ENCODE results near the gene KAZN. TPM values are rescaled to one million over a fixed set of nuclear protein-coding genes. Genes with fewer than 3 reads are reported as not detected.

The KAZN gene
- total and polyA plus RNA-seq, 12 donors: 1.1 to 6.5 (median 1.9) TPM

DNA sequence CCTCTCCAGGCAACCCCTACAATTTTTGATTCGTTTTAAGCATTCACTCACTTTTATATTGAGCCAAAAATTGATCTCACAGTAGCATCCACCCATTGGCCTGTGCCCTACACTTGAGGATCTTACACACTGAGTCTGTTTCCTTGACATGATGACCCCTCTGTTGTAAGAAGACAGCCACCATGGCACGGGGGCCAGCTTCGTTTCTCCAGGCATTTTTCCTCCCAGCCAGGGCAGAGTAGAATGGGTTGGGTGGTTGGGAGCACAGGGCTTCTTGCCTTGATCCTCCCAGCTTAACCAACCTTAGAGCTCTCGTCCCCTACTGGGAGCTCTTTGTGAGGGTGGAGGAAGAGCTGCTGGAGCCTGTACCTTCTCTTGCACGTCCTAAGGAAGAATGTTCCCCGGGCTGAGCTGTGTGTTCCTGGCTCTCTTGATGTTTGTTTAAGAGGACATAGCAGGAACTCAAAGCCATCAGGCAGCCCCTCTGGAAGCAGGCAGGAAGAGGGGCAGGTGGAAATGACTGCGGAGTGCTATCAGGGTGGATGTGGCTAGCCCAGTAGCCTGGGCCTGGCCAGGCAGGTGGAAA, 341.9 kb downstream of the KAZN start:
- H3K4me1 ChIP-seq: peaks cover 8 to 48% (median 29%) of the 10 kb centered on the region in 9 donors
- ATAC-seq: peak in 1 of 8 donors; percentile 30
- H3K27ac ChIP-seq: peak overlapping the region in 4 of 10 donors; percentile 13 to 56 (median 44)
- intact Hi-C loops (cut with DNase I): loop anchor here in 1 of 10 donors (5.0 kb wide), 1 partner anchor 82 kb away; no protein-coding TSS in a partner anchor
- WGBS, 2 donors: 56 to 59% methylated on average over 7 of the region's 7 CpGs
- no peak for DNase-seq
- H3K9me3 ChIP-seq: no peaks in the 10 kb centered on the region
- H3K4me3 ChIP-seq: no peak overlapping the region
- TF ChIP-seq, protein P1, sequence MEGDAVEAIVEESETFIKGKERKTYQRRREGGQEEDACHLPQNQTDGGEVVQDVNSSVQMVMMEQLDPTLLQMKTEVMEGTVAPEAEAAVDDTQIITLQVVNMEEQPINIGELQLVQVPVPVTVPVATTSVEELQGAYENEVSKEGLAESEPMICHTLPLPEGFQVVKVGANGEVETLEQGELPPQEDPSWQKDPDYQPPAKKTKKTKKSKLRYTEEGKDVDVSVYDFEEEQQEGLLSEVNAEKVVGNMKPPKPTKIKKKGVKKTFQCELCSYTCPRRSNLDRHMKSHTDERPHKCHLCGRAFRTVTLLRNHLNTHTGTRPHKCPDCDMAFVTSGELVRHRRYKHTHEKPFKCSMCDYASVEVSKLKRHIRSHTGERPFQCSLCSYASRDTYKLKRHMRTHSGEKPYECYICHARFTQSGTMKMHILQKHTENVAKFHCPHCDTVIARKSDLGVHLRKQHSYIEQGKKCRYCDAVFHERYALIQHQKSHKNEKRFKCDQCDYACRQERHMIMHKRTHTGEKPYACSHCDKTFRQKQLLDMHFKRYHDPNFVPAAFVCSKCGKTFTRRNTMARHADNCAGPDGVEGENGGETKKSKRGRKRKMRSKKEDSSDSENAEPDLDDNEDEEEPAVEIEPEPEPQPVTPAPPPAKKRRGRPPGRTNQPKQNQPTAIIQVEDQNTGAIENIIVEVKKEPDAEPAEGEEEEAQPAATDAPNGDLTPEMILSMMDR (IDR thresholded peaks at IDR 0.05): no peak
- H3K36me3 ChIP-seq: no peaks in the 10 kb centered on the region
- no peaks in the 10 kb centered on the region for H3K27me3 ChIP-seq

DNA sequence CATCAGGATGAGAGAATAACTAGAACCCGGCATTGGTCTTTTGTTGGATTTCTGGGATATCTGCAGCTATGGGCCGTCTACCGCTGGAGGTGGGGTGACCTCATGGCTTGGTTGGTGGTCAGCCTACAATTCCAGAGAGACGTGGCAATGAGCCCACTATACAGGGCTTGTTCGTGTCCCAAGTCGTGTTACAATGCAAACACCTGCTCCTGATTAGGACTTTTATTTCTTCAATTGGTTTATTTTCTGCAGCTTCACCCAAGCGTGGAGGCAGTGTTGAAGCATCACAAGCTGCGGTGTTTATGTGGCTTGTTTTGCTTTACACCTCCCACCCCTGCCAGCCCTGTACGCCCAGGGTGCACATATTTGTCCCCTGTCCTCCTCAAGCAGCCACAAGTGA, 343.4 kb downstream of the KAZN start:
- no peaks in the 10 kb centered on the region for H3K27me3 ChIP-seq
- no peaks in the 10 kb centered on the region for H3K9me3 ChIP-seq
- H3K27ac ChIP-seq: no peak overlapping the region
- intact Hi-C loops (cut with DNase I): loop anchor here in 1 of 10 donors (5.0 kb wide), 1 partner anchor 80 kb away; no protein-coding TSS in a partner anchor
- WGBS, 2 donors: 87 to 93% methylated on average over 9 of the region's 9 CpGs
- TF ChIP-seq, protein P1 (IDR thresholded peaks at IDR 0.05): no peak
- ATAC-seq (no peak), DNase-seq (no peak)
- peaks cover 11 to 63% (median 43%) of the 10 kb centered on the region in 9 donors for H3K4me1 ChIP-seq
- H3K4me3 ChIP-seq: no peak overlapping the region
- H3K36me3 ChIP-seq: no peaks in the 10 kb centered on the region

DNA sequence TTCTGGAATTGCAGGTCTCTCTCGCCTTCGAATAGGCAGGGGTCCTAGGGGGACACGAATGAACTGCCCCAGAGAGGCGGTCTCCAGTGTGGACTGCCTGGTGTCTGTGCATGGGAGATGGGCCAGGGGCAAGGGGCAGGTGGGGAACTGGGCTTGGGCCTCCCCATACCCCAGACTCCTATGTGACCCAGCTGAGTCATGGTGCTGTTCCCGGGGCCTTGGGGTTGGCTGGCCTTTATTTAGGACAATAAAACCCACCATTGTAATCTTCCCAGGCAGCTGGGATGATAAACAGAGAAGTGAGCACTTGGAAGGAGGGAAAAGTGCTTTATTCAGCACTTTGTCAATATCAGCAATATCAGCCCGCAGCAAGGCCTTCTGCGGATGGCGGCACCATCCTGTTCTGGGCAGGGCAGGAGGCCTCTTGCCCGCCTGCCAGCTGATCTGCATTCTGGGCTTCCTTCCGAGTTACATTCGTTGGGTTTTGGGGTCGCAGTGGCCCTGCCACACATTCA, 346.0 kb downstream of the KAZN start:
- H3K4me3 ChIP-seq: no peak overlapping the region
- no peak for DNase-seq
- TF ChIP-seq, protein P1 (IDR thresholded peaks at IDR 0.05): no peak
- 71 to 73% methylated on average over 12 of the region's 12 CpGs for WGBS, 2 donors
- H3K27me3 ChIP-seq: no peaks in the 10 kb centered on the region
- no peaks in the 10 kb centered on the region for H3K36me3 ChIP-seq
- no peak for ATAC-seq
- intact Hi-C loops (cut with DNase I): loop anchor here in 1 of 10 donors (5.0 kb wide), 1 partner anchor 78 kb away; no protein-coding TSS in a partner anchor
- H3K4me1 ChIP-seq: peaks cover 11 to 70% (median 48%) of the 10 kb centered on the region in 9 donors
- H3K27ac ChIP-seq: peak overlapping the region in 8 of 10 donors; percentile 31 to 94 (median 78)
- no peaks in the 10 kb centered on the region for H3K9me3 ChIP-seq

DNA sequence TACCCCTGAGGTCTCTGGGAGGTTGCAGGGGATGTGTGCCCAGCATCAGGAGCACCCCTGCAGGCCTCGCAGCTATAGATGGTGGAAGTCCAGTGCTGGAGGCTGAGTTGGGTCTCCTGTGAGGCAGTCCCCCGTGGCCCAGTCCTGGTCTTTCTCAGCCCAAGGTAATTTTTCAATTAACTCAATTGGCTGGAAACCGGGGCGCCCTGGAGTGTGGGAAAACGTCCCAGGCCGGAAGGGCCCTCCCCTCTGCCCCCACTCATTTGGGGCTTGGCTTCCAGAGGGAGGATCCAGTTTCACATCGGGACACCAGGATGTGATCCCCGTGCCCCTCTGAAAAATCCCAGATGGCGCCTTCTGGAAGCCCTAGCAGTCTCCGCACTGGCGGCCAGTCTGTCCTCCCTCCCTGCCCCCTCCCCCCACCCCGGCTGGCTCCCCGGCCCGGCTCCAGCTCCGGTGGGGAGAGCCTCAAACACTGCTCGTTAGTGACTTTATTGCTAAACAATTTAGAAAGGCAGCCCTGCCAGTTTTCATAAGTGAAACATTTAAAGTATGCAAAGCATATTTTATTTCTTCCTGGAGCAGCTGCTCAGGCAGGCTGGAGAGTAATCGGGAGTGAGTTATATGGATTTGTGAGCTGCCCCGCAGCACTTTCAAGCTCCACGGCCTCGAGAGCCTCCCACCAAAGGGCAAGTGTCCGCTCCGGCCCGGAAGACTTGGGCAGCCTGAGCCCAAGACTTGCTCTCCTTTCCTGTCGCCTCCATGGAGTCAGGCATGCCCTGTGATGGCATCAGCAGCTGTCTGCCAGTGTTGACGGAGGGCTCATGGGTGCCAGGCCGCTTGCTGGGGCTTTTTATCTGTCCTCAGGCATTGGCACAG, 346.9 kb downstream of the KAZN start:
- DNase-seq (peak; percentile 41 to 49), ATAC-seq (peak; percentile 67 to 89 (median 74))
- Histone ChIP-seq H3K4me1 (peaks cover 11 to 61% (median 41%) of the 10 kb centered on the region in 9 donors), H3K4me3 (peak overlapping the region in 6 of 10 donors; percentile 3 to 42 (median 28)), H3K27me3 (no peaks in the 10 kb centered on the region), H3K36me3 (no peaks in the 10 kb centered on the region), H3K9me3 (no peaks in the 10 kb centered on the region), H3K27ac (peak overlapping the region; percentile 31 to 94 (median 78))
- WGBS, 2 donors: 16 to 17% methylated on average over 26 of the region's 26 CpGs
- TF ChIP-seq, protein P1 (IDR thresholded peaks at IDR 0.05): no peak
- intact Hi-C loops (cut with DNase I): no loop called here
